ENCODE data around the gene TMEM100. TPM values are rescaled to one million over a fixed set of nuclear protein-coding genes. Genes with fewer than 3 reads are reported as not detected.

Gene TMEM100
- total RNA-seq, 2 experiments from 2014 or later, result not detected

DNA sequence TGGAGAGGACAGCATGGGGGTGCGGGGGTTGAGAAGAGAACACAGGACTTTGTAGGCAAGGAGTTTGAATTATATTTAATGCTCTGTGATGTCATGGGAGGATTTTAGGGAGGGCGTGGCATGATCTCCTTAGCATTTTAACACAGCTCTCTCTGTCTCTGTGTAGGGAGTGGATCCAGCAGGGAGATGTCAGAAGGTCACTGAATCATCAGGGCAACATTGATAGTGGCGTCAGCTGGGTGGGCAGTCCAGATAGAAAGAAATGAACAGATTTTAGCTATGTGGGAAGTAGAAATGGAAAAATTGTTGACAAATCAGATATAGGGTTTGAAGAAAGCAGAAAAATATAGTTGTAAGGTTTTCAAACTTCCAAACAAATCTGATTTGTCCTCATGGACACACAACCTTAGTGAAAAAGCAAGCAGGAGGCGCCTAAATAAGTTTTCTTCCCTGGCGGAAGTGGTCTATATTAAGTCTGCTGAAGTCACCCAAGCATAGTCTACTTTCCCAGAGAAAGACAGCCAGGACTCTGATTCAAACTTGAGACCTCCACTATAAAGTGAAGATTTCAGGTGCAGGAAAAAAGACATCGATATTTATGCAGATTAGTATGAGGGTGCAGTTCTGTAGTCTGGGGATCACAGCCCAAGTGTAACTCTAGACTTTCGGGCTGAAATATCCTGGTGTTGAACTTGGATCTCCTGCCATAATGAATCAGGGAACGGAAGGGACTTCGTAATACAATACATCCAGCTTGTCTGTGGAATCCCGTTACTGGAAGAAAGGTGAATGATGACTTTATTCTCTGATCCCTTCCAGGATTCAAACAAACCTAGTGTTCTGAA lies 18.1 kb upstream of the TMEM100 start:
- Mint-ChIP-seq H3K4me1 (ENCODE audit: low read depth) (peaks cover 2% of the 10 kb centered on the region), H3K9me3 (no peaks in the 10 kb centered on the region), H3K27me3 (peaks cover 22% of the 10 kb centered on the region), H3K36me3 (ENCODE audit: low read depth) (no peaks in the 10 kb centered on the region), H3K4me3 (no peak overlapping the region), H3K27ac (no peak overlapping the region)
- ATAC-seq (no peak), DNase-seq (no peak)
- TF ChIP-seq, protein P1, sequence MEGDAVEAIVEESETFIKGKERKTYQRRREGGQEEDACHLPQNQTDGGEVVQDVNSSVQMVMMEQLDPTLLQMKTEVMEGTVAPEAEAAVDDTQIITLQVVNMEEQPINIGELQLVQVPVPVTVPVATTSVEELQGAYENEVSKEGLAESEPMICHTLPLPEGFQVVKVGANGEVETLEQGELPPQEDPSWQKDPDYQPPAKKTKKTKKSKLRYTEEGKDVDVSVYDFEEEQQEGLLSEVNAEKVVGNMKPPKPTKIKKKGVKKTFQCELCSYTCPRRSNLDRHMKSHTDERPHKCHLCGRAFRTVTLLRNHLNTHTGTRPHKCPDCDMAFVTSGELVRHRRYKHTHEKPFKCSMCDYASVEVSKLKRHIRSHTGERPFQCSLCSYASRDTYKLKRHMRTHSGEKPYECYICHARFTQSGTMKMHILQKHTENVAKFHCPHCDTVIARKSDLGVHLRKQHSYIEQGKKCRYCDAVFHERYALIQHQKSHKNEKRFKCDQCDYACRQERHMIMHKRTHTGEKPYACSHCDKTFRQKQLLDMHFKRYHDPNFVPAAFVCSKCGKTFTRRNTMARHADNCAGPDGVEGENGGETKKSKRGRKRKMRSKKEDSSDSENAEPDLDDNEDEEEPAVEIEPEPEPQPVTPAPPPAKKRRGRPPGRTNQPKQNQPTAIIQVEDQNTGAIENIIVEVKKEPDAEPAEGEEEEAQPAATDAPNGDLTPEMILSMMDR (IDR thresholded peaks at IDR 0.05), result no peak
- intact Hi-C loops (cut with micrococcal nuclease), result no loop called here
- POLR2A ChIA-PET, result interaction anchor here (0.6 kb wide), 1 partner anchor 197 kb away, joined by 5 read pairs; no protein-coding TSS in a partner anchor
- CTCF ChIA-PET, result interaction anchor here (1.0 to 1.6 kb wide), 3 partner anchors 29 to 226 kb away, joined by 3 to 5 read pairs (median 3); no protein-coding TSS in a partner anchor

GRCh38 chr17:55737976-55738501 lies 15.4 kb upstream of the TMEM100 start:
- Mint-ChIP-seq H3K36me3 (ENCODE audit: low read depth) (no peaks in the 10 kb centered on the region), H3K27me3 (peaks cover 18% of the 10 kb centered on the region), H3K27ac (no peak overlapping the region), H3K4me3 (no peak overlapping the region), H3K4me1 (ENCODE audit: low read depth) (peaks cover 22% of the 10 kb centered on the region), H3K9me3 (no peaks in the 10 kb centered on the region)
- ATAC-seq (no peak), DNase-seq (no peak)
- ChIA-PET POLR2A (no interaction called here), CTCF (interaction anchor here (0.9 to 1.6 kb wide), 3 partner anchors 21 to 212 kb away, joined by 3 to 5 read pairs (median 3); no protein-coding TSS in a partner anchor)
- intact Hi-C loops (cut with micrococcal nuclease), result no loop called here
- TF ChIP-seq, protein P1 (IDR thresholded peaks at IDR 0.05), result no peak

GRCh38 chr17:55735731-55736405 lies 13.2 kb upstream of the TMEM100 start:
- CTCF ChIA-PET, result interaction anchor here (0.5 to 4.2 kb wide), 12 partner anchors 14 to 584 kb away, joined by 3 to 26 read pairs (median 4); partner anchors contain the start of genes PCTP and TMEM100
- intact Hi-C loops (cut with micrococcal nuclease), result no loop called here
- peaks cover 31% of the 10 kb centered on the region for H3K4me1 Mint-ChIP-seq (ENCODE audit: low read depth)

GRCh38 chr17:55734128-55734781 lies 11.6 kb upstream of the TMEM100 start:
- TF ChIP-seq, protein P1 (IDR thresholded peaks at IDR 0.05), result no peak
- ATAC-seq, result peak; percentile 86
- Mint-ChIP-seq H3K9me3 (no peaks in the 10 kb centered on the region), H3K27me3 (peaks cover 24% of the 10 kb centered on the region), H3K27ac (no peak overlapping the region), H3K4me3 (no peak overlapping the region), H3K36me3 (ENCODE audit: low read depth) (no peaks in the 10 kb centered on the region), H3K4me1 (ENCODE audit: low read depth) (peaks cover 31% of the 10 kb centered on the region)
- DNase-seq, result peak; percentile 11
- intact Hi-C loops (cut with micrococcal nuclease), result no loop called here
- POLR2A ChIA-PET, result interaction anchor here (1.1 to 1.2 kb wide), 2 partner anchors 17 to 184 kb away, joined by 3 to 4 read pairs; partner anchors contain the start of gene PCTP
- CTCF ChIA-PET, result interaction anchor here (0.7 to 4.2 kb wide), 6 partner anchors 15 to 859 kb away, joined by 3 to 26 read pairs (median 13); partner anchors contain the start of genes NOG and PCTP

More at GRCh38 chr17:55735731-55736405, 13.2 kb upstream of the TMEM100 start:
- TF ChIP-seq, protein P1 (IDR thresholded peaks at IDR 0.05), result peak; percentile 81
- H3K36me3 Mint-ChIP-seq (ENCODE audit: low read depth), result no peaks in the 10 kb centered on the region
- POLR2A ChIA-PET, result interaction anchor here (0.7 kb wide), 1 partner anchor 684 kb away, joined by 3 read pairs; no protein-coding TSS in a partner anchor
- DNase-seq (peak; percentile 51), ATAC-seq (no peak)
- H3K27ac Mint-ChIP-seq, result no peak overlapping the region
- H3K4me3 Mint-ChIP-seq, result no peak overlapping the region
- H3K9me3 Mint-ChIP-seq, result no peaks in the 10 kb centered on the region
- peaks cover 23% of the 10 kb centered on the region for H3K27me3 Mint-ChIP-seq

Data from activated CD8-positive, alpha-beta T cell treated with anti-CD3 and anti-CD28 coated beads for 36 hours (primary cell).